ENCODE measurements around the gene BEAN1. TPM values are rescaled to one million over a fixed set of nuclear protein-coding genes. Genes with fewer than 3 reads are reported as not detected.
A peak's percentile ranks its signal among the peaks of the same experiment; 100 is the strongest.

BEAN1 gene
- total and polyA plus RNA-seq, 5 donors from 2014 or later = 0.07 to 0.17 TPM; not detected in 3

DNA sequence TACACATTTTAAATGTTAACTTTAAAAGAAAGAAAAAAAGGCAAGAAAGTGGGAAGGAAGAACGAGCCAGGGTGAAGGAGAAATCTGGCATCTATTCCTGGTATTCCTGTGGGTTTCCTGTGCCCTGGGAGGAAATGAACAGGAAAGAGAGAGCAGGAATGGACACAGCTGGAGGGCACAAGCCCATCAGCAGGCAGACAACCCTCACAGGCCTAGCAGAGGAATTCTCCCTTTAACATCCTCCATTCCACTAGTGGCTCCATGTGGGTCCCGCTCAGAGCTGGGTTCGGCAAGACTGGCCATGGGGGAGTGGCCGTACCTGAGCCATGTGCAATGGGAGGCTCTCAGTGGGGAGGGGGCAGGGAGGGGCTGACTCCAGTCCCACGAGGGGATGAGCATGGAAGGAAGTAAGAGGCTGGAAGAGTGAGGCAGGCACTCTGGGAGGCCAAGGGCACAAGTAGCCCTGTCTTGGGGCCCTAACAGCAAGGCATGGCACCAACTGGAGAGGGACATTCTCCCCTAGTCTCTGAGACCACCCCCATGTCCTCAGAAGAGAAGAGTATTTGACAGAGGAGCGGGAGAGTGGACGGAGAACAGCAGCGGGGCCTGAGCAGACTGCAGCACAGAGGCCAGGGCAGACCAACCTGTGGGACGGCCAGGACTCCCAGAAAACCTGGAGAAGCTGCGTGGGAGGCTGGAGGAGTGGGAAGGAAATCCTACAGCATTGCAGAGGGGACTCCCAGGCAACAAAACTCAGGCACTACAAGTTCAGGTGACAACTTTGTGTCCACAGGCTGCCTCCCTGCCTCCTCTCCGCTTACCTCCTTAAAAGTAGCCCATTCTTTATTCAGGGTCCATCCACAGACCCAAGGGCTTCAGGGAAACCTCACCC, 92.6 kb downstream of the BEAN1 start:
- peaks cover 5 to 98% (median 69%) of the 10 kb centered on the region in 4 donors for H3K4me1 Mint-ChIP-seq
- Histone ChIP-seq H3K9me3 (ENCODE audit: control insufficient read depth in 2 of 2, low read length in 2 of 2) (no peaks in the 10 kb centered on the region), H3K4me1 (ENCODE audit: control insufficient read depth, insufficient read depth, low read length, poor library complexity, severe bottlenecking) (peaks cover 88% of the 10 kb centered on the region), H3K36me3 (ENCODE audit: control insufficient read depth, insufficient read depth, low read length) (no peaks in the 10 kb centered on the region), H3K27me3 (ENCODE audit: control insufficient read depth, insufficient read depth, low read length) (no peaks in the 10 kb centered on the region), H3K4me3 (ENCODE audit: low read depth, low read length) (no peak overlapping the region), H3K27ac (ENCODE audit: insufficient read depth, low read length, poor library complexity, severe bottlenecking) (peak overlapping the region; percentile 17)
- ATAC-seq (ENCODE audit: low read depth in 2 of 2) (no peak), DNase-seq (no peak)
- no peaks in the 10 kb centered on the region for H3K27me3 Mint-ChIP-seq
- H3K9me3 Mint-ChIP-seq = no peaks in the 10 kb centered on the region
- peak overlapping the region; percentile 78 to 93 (median 91) for H3K27ac Mint-ChIP-seq
- H3K36me3 Mint-ChIP-seq = no peaks in the 10 kb centered on the region
- H3K4me3 Mint-ChIP-seq = peak overlapping the region; percentile 27 to 88 (median 66)

DNA sequence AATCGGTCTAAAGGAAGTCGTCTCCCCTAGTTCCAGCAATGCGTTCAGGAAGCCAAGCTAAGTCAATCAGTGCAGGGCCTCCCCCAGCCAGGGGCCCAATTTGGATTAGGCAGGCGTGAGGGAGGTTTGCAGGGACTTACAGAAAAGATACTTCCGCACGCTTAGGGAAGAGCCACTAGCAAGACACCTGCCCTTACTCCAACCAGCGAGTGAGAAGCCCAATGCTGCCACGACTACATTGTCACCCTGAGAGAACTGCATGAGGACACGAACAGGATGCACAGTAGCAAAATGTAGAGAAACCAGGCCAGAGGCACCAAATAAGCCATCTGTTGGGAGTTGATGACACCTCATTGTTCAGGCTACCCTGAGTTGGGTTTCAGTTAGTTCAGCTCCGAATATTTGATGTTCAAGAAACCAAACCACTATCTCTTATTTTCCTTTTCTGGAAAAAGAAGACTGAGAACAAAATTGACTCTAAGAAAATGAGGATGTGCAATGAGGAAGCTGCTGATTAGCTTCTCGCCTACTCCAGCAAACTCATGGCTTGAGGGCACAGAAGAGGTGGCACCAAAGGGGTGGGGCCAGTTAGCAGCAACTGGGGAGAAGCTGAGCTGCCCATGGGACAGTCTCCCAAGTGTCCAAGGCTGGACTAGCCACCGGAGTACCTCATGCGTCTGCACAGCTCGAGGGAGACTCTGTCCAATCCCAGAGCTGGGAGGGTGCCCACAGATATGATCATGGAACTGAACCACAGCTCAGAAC, 93.5 kb downstream of the BEAN1 start:
- ATAC-seq (ENCODE audit: low read depth in 2 of 2) (no peak), DNase-seq (peak in 1 of 3 donors; percentile 30)
- peak overlapping the region; percentile 62 to 88 (median 74) for H3K4me3 Mint-ChIP-seq
- H3K36me3 Mint-ChIP-seq = no peaks in the 10 kb centered on the region
- Histone ChIP-seq H3K4me1 (ENCODE audit: control insufficient read depth, insufficient read depth, low read length, poor library complexity, severe bottlenecking) (peaks cover 89% of the 10 kb centered on the region), H3K36me3 (ENCODE audit: control insufficient read depth, insufficient read depth, low read length) (no peaks in the 10 kb centered on the region), H3K27me3 (ENCODE audit: control insufficient read depth, insufficient read depth, low read length) (no peaks in the 10 kb centered on the region), H3K27ac (ENCODE audit: insufficient read depth, low read length, poor library complexity, severe bottlenecking) (peak overlapping the region; percentile 44), H3K9me3 (ENCODE audit: control insufficient read depth in 2 of 2, low read length in 2 of 2) (no peaks in the 10 kb centered on the region), H3K4me3 (ENCODE audit: low read depth, low read length) (no peak overlapping the region)
- no peaks in the 10 kb centered on the region for H3K9me3 Mint-ChIP-seq
- H3K27ac Mint-ChIP-seq = peak overlapping the region; percentile 88 to 93 (median 91)
- no peaks in the 10 kb centered on the region for H3K27me3 Mint-ChIP-seq
- peaks cover 5 to 98% (median 71%) of the 10 kb centered on the region in 4 donors for H3K4me1 Mint-ChIP-seq

DNA sequence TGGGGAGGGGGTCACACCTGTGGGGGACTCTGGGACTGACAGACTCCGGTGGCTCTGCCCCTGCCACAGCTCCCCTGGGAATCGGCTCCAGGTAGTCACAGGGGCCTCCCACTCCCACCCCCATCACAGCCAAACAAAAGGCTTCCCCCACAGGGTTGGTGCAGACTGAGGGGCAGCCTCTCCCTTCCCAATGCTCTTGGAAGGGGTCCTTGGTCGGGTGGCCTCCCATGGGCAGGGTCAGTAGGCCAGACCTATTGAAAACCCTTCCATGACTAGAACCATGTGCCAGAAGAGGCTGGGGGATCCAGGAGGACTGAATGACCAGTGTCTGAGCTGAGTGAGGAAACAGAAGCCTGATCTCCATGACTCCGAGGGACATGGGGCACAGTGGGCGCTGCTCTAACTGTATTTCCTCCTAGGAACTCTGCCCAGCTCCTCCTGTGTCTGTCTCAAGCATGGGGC, 94.2 kb downstream of the BEAN1 start:
- Histone ChIP-seq H3K27ac (ENCODE audit: insufficient read depth, low read length, poor library complexity, severe bottlenecking) (peak overlapping the region; percentile 73), H3K9me3 (ENCODE audit: control insufficient read depth in 2 of 2, low read length in 2 of 2) (no peaks in the 10 kb centered on the region), H3K4me1 (ENCODE audit: control insufficient read depth, insufficient read depth, low read length, poor library complexity, severe bottlenecking) (peaks cover 86% of the 10 kb centered on the region), H3K36me3 (ENCODE audit: control insufficient read depth, insufficient read depth, low read length) (no peaks in the 10 kb centered on the region), H3K4me3 (ENCODE audit: low read depth, low read length) (peak overlapping the region; percentile 45), H3K27me3 (ENCODE audit: control insufficient read depth, insufficient read depth, low read length) (no peaks in the 10 kb centered on the region)
- Mint-ChIP-seq H3K27me3 (no peaks in the 10 kb centered on the region), H3K36me3 (no peaks in the 10 kb centered on the region), H3K4me1 (peaks cover 5 to 98% (median 69%) of the 10 kb centered on the region in 4 donors), H3K9me3 (no peaks in the 10 kb centered on the region), H3K4me3 (peak overlapping the region; percentile 73 to 88 (median 84)), H3K27ac (peak overlapping the region; percentile 88 to 93 (median 91))
- no peak for ATAC-seq (ENCODE audit: low read depth in 2 of 2)
- DNase-seq = no peak

DNA sequence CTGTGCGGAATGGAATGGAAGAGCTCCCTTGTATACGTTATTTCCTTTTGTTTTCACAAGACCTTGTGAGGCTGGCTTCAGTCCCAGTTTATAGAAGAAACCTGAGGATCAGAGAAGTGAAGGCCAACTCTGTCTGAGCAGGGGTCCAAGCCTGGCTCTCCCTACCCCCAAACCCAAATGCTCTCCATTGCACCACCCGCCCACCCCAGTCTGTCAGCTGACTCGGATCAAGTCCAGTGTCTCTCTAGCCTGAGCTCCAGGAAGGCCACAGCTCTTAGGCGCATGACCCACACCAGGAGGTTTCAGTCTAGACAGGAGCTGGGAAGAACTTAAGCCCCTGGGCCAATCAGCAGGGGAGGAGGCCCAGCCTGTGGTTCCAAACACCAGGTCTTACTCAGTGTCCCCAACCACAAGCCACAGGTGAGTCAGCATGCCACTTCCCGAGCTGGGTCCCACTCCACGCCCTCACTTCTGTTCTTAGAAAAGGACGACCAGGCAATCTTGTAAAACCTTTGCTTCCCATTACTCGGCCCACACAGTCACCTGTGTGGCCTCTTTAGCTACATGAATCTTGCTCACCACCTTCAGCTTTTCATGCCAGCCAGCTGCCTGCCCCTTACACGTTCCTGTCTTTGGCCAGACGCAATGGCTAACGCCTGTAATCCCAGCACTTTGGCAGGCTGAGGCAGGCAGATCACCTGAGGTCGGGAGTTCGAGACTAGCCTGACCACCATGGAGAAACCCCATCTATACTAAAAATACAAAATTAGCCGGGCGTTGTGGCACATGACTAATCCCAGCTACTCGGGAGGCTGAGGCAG, 95.1 kb downstream of the BEAN1 start:
- ATAC-seq (ENCODE audit: low read depth in 2 of 2) = peak; percentile 83
- Mint-ChIP-seq H3K9me3 (no peaks in the 10 kb centered on the region), H3K4me3 (peak overlapping the region; percentile 73 to 88 (median 84)), H3K27ac (peak overlapping the region; percentile 88 to 93 (median 91)), H3K27me3 (no peaks in the 10 kb centered on the region), H3K4me1 (peaks cover 5 to 96% (median 62%) of the 10 kb centered on the region in 4 donors), H3K36me3 (no peaks in the 10 kb centered on the region)
- Histone ChIP-seq H3K4me3 (ENCODE audit: low read depth, low read length) (peak overlapping the region; percentile 45), H3K27ac (ENCODE audit: insufficient read depth, low read length, poor library complexity, severe bottlenecking) (peak overlapping the region; percentile 73), H3K4me1 (ENCODE audit: control insufficient read depth, insufficient read depth, low read length, poor library complexity, severe bottlenecking) (peaks cover 77% of the 10 kb centered on the region), H3K27me3 (ENCODE audit: control insufficient read depth, insufficient read depth, low read length) (no peaks in the 10 kb centered on the region), H3K36me3 (ENCODE audit: control insufficient read depth, insufficient read depth, low read length) (no peaks in the 10 kb centered on the region), H3K9me3 (ENCODE audit: control insufficient read depth in 2 of 2, low read length in 2 of 2) (no peaks in the 10 kb centered on the region)
- DNase-seq = peak; percentile 54 to 94 (median 63)

GRCh38 chr16:66522816-66523590, 95.9 kb downstream of the BEAN1 start:
- H3K4me1 ChIP-seq (ENCODE audit: control insufficient read depth, insufficient read depth, low read length, poor library complexity, severe bottlenecking) = peaks cover 71% of the 10 kb centered on the region
- H3K27me3 ChIP-seq (ENCODE audit: control insufficient read depth, insufficient read depth, low read length) = no peaks in the 10 kb centered on the region
- H3K4me3 Mint-ChIP-seq = peak overlapping the region; percentile 81 to 89 (median 87)
- peak overlapping the region; percentile 45 for H3K4me3 ChIP-seq (ENCODE audit: low read depth, low read length)
- ATAC-seq (ENCODE audit: low read depth in 2 of 2) (no peak), DNase-seq (no peak)
- peak overlapping the region; percentile 73 for H3K27ac ChIP-seq (ENCODE audit: insufficient read depth, low read length, poor library complexity, severe bottlenecking)
- peaks cover 5 to 94% (median 59%) of the 10 kb centered on the region in 4 donors for H3K4me1 Mint-ChIP-seq
- no peaks in the 10 kb centered on the region for H3K9me3 ChIP-seq (ENCODE audit: control insufficient read depth in 2 of 2, low read length in 2 of 2)
- H3K36me3 ChIP-seq (ENCODE audit: control insufficient read depth, insufficient read depth, low read length) = no peaks in the 10 kb centered on the region
- no peaks in the 10 kb centered on the region for H3K36me3 Mint-ChIP-seq
- H3K27ac Mint-ChIP-seq = peak overlapping the region; percentile 88 to 93 (median 91)
- no peaks in the 10 kb centered on the region for H3K9me3 Mint-ChIP-seq
- H3K27me3 Mint-ChIP-seq = no peaks in the 10 kb centered on the region

- peak overlapping the region; percentile 71 for H3K4me3 ChIP-seq (ENCODE audit: low read depth, low read length)
- peaks cover 68% of the 10 kb centered on the region for H3K4me1 ChIP-seq (ENCODE audit: control insufficient read depth, insufficient read depth, low read length, poor library complexity, severe bottlenecking)
- no peaks in the 10 kb centered on the region for H3K27me3 ChIP-seq (ENCODE audit: control insufficient read depth, insufficient read depth, low read length)
- H3K9me3 ChIP-seq (ENCODE audit: control insufficient read depth in 2 of 2, low read length in 2 of 2) = no peaks in the 10 kb centered on the region
- peaks cover 5 to 93% (median 58%) of the 10 kb centered on the region in 4 donors for H3K4me1 Mint-ChIP-seq
- ATAC-seq (ENCODE audit: low read depth in 2 of 2) = peak; percentile 42 to 60
- H3K4me3 Mint-ChIP-seq = peak overlapping the region; percentile 81 to 89 (median 85)
- no peaks in the 10 kb centered on the region for H3K27me3 Mint-ChIP-seq
- peak; percentile 14 to 86 (median 70) for DNase-seq
- H3K27ac ChIP-seq (ENCODE audit: insufficient read depth, low read length, poor library complexity, severe bottlenecking) = peak overlapping the region; percentile 73
- peak overlapping the region; percentile 88 to 93 (median 91) for H3K27ac Mint-ChIP-seq
- H3K36me3 ChIP-seq (ENCODE audit: control insufficient read depth, insufficient read depth, low read length) = no peaks in the 10 kb centered on the region
- no peaks in the 10 kb centered on the region for H3K36me3 Mint-ChIP-seq
- no peaks in the 10 kb centered on the region for H3K9me3 Mint-ChIP-seq
Observed at GRCh38 chr16:66523861-66524354, 96.8 kb downstream of the BEAN1 start.
